ENCODE data around the gene SLC44A3. TPM values are rescaled to one million over a fixed set of nuclear protein-coding genes. Genes with fewer than 3 reads are reported as not detected.

The SLC44A3 gene
- total RNA-seq, 4 donors from 2014 or later: 0.63 to 1.7 (median 0.83) TPM

DNA sequence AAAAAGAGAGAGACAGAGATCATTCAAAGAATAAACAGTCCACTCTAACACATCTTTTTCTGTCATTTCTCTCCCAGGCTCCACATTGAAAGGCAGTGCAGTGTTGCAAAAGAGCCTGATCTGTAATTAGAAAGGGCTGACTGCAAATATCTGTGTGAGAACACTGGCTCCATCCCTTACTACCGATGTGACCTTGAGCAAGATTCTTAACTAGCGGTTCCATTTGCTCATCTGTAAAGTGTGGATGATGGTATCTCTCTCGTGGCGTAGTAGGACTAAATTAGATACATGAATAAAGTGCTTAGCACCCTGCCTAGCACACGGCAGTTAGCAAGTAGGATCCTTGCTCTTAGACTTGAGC, 26.9 kb upstream of the SLC44A3 start:
- peaks cover 21 to 25% (median 22%) of the 10 kb centered on the region in 4 donors for H3K4me1 ChIP-seq
- H3K27me3 ChIP-seq: no peaks in the 10 kb centered on the region
- peak in 1 of 2 donors; percentile 13 for TF ChIP-seq POLR2AphosphoS5 (IDR thresholded peaks at IDR 0.05)
- TF ChIP-seq, protein P1, sequence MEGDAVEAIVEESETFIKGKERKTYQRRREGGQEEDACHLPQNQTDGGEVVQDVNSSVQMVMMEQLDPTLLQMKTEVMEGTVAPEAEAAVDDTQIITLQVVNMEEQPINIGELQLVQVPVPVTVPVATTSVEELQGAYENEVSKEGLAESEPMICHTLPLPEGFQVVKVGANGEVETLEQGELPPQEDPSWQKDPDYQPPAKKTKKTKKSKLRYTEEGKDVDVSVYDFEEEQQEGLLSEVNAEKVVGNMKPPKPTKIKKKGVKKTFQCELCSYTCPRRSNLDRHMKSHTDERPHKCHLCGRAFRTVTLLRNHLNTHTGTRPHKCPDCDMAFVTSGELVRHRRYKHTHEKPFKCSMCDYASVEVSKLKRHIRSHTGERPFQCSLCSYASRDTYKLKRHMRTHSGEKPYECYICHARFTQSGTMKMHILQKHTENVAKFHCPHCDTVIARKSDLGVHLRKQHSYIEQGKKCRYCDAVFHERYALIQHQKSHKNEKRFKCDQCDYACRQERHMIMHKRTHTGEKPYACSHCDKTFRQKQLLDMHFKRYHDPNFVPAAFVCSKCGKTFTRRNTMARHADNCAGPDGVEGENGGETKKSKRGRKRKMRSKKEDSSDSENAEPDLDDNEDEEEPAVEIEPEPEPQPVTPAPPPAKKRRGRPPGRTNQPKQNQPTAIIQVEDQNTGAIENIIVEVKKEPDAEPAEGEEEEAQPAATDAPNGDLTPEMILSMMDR (IDR thresholded peaks at IDR 0.05): no peak
- H3K27ac ChIP-seq (replicated peaks in 1 of 4): peak overlapping the region; percentile 76 to 80 (median 78)
- H3K4me3 ChIP-seq: peak overlapping the region in 2 of 4 donors; percentile 10
- no peak for DNase-seq (ENCODE audit: extremely low spot score)
- H3K9me3 ChIP-seq: no peaks in the 10 kb centered on the region
- H3K36me3 ChIP-seq: no peaks in the 10 kb centered on the region
- WGBS: 27% methylated on average over 5 of the region's 5 CpGs
- intact Hi-C loops (cut with DNase I): no loop called here

DNA sequence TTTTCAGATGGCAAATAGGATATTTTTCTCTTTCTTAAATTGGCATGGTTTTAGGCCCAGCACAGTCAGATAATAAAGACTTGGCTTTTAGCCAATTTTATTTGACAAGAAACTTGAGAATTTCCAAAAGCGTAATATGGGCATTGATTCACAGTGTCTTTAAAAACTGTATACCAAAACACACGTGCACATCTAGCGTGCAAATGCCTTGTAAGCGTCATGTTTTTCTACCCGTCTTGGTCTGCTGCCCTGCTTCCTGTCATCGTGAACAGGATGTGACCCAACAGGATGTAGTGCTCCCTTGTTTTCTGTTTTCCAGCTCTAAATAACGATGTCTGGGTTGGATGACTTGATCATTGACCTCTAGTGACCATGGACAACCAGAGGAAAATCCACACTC, 24.7 kb upstream of the SLC44A3 start:
- H3K4me1 ChIP-seq: peaks cover 22 to 30% (median 25%) of the 10 kb centered on the region in 4 donors
- TF ChIP-seq POLR2AphosphoS5 (IDR thresholded peaks at IDR 0.05) (no peak), POLR2A (IDR thresholded peaks at IDR 0.05; ENCODE audit: low read depth) (no peak), EP300 (IDR thresholded peaks at IDR 0.05) (no peak)
- TF ChIP-seq, protein P1 (IDR thresholded peaks at IDR 0.05): no peak
- H3K9me3 ChIP-seq: no peaks in the 10 kb centered on the region
- H3K36me3 ChIP-seq: no peaks in the 10 kb centered on the region
- H3K27me3 ChIP-seq: no peaks in the 10 kb centered on the region
- H3K4me3 ChIP-seq: no peak overlapping the region
- 74% methylated on average over 7 of the region's 7 CpGs for WGBS
- intact Hi-C loops (cut with DNase I): no loop called here
- DNase-seq (ENCODE audit: extremely low spot score): no peak
- H3K27ac ChIP-seq (replicated peaks in 1 of 4): no peak overlapping the region

GRCh38 chr1:94796266-94796665, 23.9 kb upstream of the SLC44A3 start:
- Histone ChIP-seq H3K9me3 (no peaks in the 10 kb centered on the region), H3K4me1 (peaks cover 24 to 34% (median 30%) of the 10 kb centered on the region in 4 donors), H3K36me3 (no peaks in the 10 kb centered on the region), H3K27me3 (no peaks in the 10 kb centered on the region), H3K27ac (replicated peaks in 1 of 4) (no peak overlapping the region), H3K4me3 (no peak overlapping the region)
- intact Hi-C loops (cut with DNase I): no loop called here
- TF ChIP-seq EP300 (IDR thresholded peaks at IDR 0.05): no peak
- TF ChIP-seq POLR2A (IDR thresholded peaks at IDR 0.05; ENCODE audit: low read depth): no peak
- TF ChIP-seq POLR2AphosphoS5 (IDR thresholded peaks at IDR 0.05): no peak
- TF ChIP-seq, protein P1 (IDR thresholded peaks at IDR 0.05): no peak
- WGBS: 100% methylated on average over 2 of the region's 2 CpGs
- DNase-seq (ENCODE audit: extremely low spot score): no peak

DNA sequence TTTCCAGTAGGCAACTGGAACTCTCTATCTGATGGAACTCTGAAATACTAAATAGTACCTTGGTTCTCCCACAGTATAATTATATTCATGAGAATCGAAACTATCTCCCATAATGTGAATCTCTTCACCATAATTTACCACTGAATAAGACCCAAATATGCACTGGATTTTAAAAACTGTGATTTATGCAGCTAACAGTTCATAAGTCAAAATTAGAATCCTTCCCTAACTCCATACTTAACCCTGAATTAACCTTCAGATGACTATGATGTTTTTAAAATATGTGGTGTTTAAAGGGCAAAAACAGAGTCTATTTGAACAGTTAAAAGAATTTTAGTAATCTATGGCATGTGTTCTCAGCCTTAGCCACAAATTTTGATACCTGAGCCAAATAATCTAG, 22.9 kb upstream of the SLC44A3 start:
- no peaks in the 10 kb centered on the region for H3K36me3 ChIP-seq

More for the DNA sequence above, 22.9 kb upstream of the SLC44A3 start:
- intact Hi-C loops (cut with DNase I): no loop called here
- Histone ChIP-seq H3K27me3 (no peaks in the 10 kb centered on the region), H3K27ac (replicated peaks in 1 of 4) (no peak overlapping the region), H3K4me1 (peaks cover 29 to 38% (median 31%) of the 10 kb centered on the region in 4 donors), H3K4me3 (no peak overlapping the region), H3K9me3 (no peaks in the 10 kb centered on the region)
- WGBS: 83% methylated on average over 1 of the region's 1 CpG
- DNase-seq (ENCODE audit: extremely low spot score): no peak
- TF ChIP-seq, protein P1 (IDR thresholded peaks at IDR 0.05): no peak
- TF ChIP-seq EP300 (IDR thresholded peaks at IDR 0.05) (no peak), POLR2AphosphoS5 (IDR thresholded peaks at IDR 0.05) (no peak), POLR2A (IDR thresholded peaks at IDR 0.05; ENCODE audit: low read depth) (no peak)
